PFSK-1 (cell line): Measurements from ENCODE around the gene SPINDOC.
A peak's percentile ranks its signal among the peaks of the same experiment; 100 is the strongest.

Experiments
- FOXP2 ChIP-seq: optimal IDR thresholded peaks from 2 replicates; pipeline ENCODE3; 2011; ENCODE audit warnings: borderline replicate concordance, control low read depth, inconsistent platforms; ENCODE audit not compliant: insufficient read depth; ENCODE audit errors: extremely low read length, extremely low read depth
- POLR2AphosphoS5 ChIP-seq: IDR thresholded peaks from 2 replicates; pipeline ENCODE4 v1.6.1; 2012; ENCODE audit warnings: low read depth, mild to moderate bottlenecking, control low read depth, low read length, moderate library complexity
- REST ChIP-seq, 2 experiments: IDR thresholded peaks; 2 replicates each; pipeline versions ENCODE4 v1.6.1 to v1.8.0; 2011 to 2012; ENCODE audit warnings: low read depth in 2 of 2, low read length in 2 of 2, control low read depth in 1 of 2, inconsistent platforms in 1 of 2, mild to moderate bottlenecking in 1 of 2, moderate library complexity in 1 of 2; ENCODE audit not compliant: insufficient read depth in 1 of 2
- SIN3A ChIP-seq: IDR thresholded peaks from 2 replicates; pipeline ENCODE4 v1.6.1; 2012; ENCODE audit warnings: mild to moderate bottlenecking, low read length, moderate library complexity, borderline replicate concordance; ENCODE audit not compliant: insufficient read depth
- TAF1 ChIP-seq: IDR thresholded peaks from 2 replicates; pipeline ENCODE4 v1.6.1; 2012; ENCODE audit warnings: low read length, control low read depth, borderline replicate concordance; ENCODE audit not compliant: insufficient read depth

SPINDOC gene

GRCh38 chr11:63838150-63838677 is 25.0 kb downstream of the SPINDOC start:
- TF ChIP-seq REST (IDR thresholded peaks at IDR 0.05; ENCODE audit: insufficient read depth in 1 of 2, low read depth in 2 of 2, low read length in 2 of 2) (no peak), TAF1 (no peak), FOXP2 (no peak), POLR2AphosphoS5 (no peak)

GRCh38 chr11:63838678-63839507 is 25.6 kb downstream of the SPINDOC start, which contains the start of gene MARK2:
TSS of gene MARK2 (plus strand) at chr11:63839110. CDS start at chr11:63839507, 397 bp downstream.
- no peak; the same call in 1 of the 2 replicates for TF ChIP-seq SIN3A
- no peak for TF ChIP-seq REST (IDR thresholded peaks at IDR 0.05; ENCODE audit: insufficient read depth in 1 of 2, low read depth in 2 of 2, low read length in 2 of 2)
- TF ChIP-seq TAF1: peak; percentile 74; the same call in 1 of the 2 replicates
- peak; percentile 46 for TF ChIP-seq FOXP2
- peak; percentile 74 for TF ChIP-seq POLR2AphosphoS5

GRCh38 chr11:63839508-63840355 is 26.5 kb downstream of the SPINDOC start:
- TF ChIP-seq TAF1 (no peak), SIN3A (peak; percentile 41; the same call in 1 of the 2 replicates)

- TF ChIP-seq SIN3A (no peak), REST (IDR thresholded peaks at IDR 0.05; ENCODE audit: insufficient read depth in 1 of 2, low read depth in 2 of 2, low read length in 2 of 2) (no peak), TAF1 (no peak), FOXP2 (no peak), POLR2AphosphoS5 (no peak)
Measured at GRCh38 chr11:63840356-63841060, 27.3 kb downstream of the SPINDOC start.

GRCh38 chr11:63841554-63841953 is 28.3 kb downstream of the SPINDOC start:
- TF ChIP-seq SIN3A: no peak
- no peak for TF ChIP-seq REST (IDR thresholded peaks at IDR 0.05; ENCODE audit: insufficient read depth in 1 of 2, low read depth in 2 of 2, low read length in 2 of 2)
- TF ChIP-seq POLR2AphosphoS5: no peak
- TF ChIP-seq FOXP2: no peak
- no peak for TF ChIP-seq TAF1
